SK-N-SH (cell line): ENCODE results near the gene CDC123.

Experiments
- CHD2 ChIP-seq: fragments of 150-350 bp; IDR thresholded peaks from 2 replicates; pipeline ENCODE4 v1.6.1; 2018; ENCODE audit warnings: low read length; ENCODE audit not compliant: partially characterized antibody
- EZH2phosphoT487 ChIP-seq: fragments of 200-600 bp; sonication (generic); IDR thresholded peaks from 2 replicates; pipeline ENCODE4 v1.6.1; 2017; ENCODE audit warnings: low read depth, mixed run types, mild to moderate bottlenecking, antibody characterized with exemption, moderate library complexity, borderline replicate concordance
- GATA2 ChIP-seq: sonication (generic); formaldehyde crosslinking; IDR thresholded peaks from 2 replicates; pipeline ENCODE4 v1.5.0; 2020; ENCODE audit warnings: mild to moderate bottlenecking, missing genetic modification reagents
- POLR2AphosphoS5 ChIP-seq: IDR thresholded peaks from 2 replicates; pipeline ENCODE4 v1.6.1; 2012; ENCODE audit warnings: low read depth, low read length
- RFX5 ChIP-seq: IDR thresholded peaks from 2 replicates; pipeline ENCODE4 v1.6.1; 2012; ENCODE audit warnings: mild to moderate bottlenecking, improper control_type of control experiment, low read length
- TCF12 ChIP-seq: IDR thresholded peaks from 2 replicates; pipeline ENCODE4 v1.4.0; 2012
- USF1 ChIP-seq: IDR thresholded peaks from 2 replicates; pipeline ENCODE4 v1.4.0; 2012; ENCODE audit warnings: low read depth, borderline replicate concordance
- YY1 ChIP-seq: IDR thresholded peaks from 2 replicates; pipeline ENCODE4 v1.4.0; 2012; ENCODE audit warnings: low read depth, mild to moderate bottlenecking
- ZBTB33 ChIP-seq: IDR thresholded peaks from 2 replicates; pipeline ENCODE4 v1.4.0; 2012; ENCODE audit warnings: low read depth, borderline replicate concordance
- TF ChIP-seq, protein P1 (sequence below): fragments of 200-600 bp; sonication (generic); IDR thresholded peaks from 2 replicates; pipeline ENCODE4 v1.6.1; 2017; ENCODE audit warnings: antibody characterized with exemption, mild to moderate bottlenecking, moderate library complexity
- TF ChIP-seq, protein P2 (sequence below): IDR thresholded peaks from 2 replicates; pipeline ENCODE4; 2012

- TF ChIP-seq POLR2AphosphoS5, result no peak
- no peak for TF ChIP-seq CHD2
- TF ChIP-seq GATA2 (CRISPR knock-in tag), result no peak
- TF ChIP-seq TCF12, result no peak
- no peak for TF ChIP-seq YY1
- no peak for TF ChIP-seq ZBTB33
- TF ChIP-seq, protein P1, sequence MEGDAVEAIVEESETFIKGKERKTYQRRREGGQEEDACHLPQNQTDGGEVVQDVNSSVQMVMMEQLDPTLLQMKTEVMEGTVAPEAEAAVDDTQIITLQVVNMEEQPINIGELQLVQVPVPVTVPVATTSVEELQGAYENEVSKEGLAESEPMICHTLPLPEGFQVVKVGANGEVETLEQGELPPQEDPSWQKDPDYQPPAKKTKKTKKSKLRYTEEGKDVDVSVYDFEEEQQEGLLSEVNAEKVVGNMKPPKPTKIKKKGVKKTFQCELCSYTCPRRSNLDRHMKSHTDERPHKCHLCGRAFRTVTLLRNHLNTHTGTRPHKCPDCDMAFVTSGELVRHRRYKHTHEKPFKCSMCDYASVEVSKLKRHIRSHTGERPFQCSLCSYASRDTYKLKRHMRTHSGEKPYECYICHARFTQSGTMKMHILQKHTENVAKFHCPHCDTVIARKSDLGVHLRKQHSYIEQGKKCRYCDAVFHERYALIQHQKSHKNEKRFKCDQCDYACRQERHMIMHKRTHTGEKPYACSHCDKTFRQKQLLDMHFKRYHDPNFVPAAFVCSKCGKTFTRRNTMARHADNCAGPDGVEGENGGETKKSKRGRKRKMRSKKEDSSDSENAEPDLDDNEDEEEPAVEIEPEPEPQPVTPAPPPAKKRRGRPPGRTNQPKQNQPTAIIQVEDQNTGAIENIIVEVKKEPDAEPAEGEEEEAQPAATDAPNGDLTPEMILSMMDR, result no peak
- no peak for TF ChIP-seq RFX5
- TF ChIP-seq USF1, result no peak
- TF ChIP-seq, protein P2, sequence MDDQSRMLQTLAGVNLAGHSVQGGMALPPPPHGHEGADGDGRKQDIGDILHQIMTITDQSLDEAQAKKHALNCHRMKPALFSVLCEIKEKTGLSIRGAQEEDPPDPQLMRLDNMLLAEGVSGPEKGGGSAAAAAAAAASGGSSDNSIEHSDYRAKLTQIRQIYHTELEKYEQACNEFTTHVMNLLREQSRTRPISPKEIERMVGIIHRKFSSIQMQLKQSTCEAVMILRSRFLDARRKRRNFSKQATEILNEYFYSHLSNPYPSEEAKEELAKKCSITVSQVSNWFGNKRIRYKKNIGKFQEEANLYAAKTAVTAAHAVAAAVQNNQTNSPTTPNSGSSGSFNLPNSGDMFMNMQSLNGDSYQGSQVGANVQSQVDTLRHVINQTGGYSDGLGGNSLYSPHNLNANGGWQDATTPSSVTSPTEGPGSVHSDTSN, result no peak
- TF ChIP-seq EZH2phosphoT487, result no peak
Observed at GRCh38 chr10:12262278-12262981, 66.4 kb downstream of the CDC123 start.
